HFFc6 (cell line): ENCODE results near the gene FJX1. TPM values are rescaled to one million over a fixed set of nuclear protein-coding genes. Genes with fewer than 3 reads are reported as not detected.

Experiments used
- DNase-seq: peaks from one replicate; pipeline ENCODE4 v3.0.0-alpha.2; 2018
- H3K27ac Mint-ChIP-seq: 2 replicates; pipeline ENCODE4 v1.8.0; 2020; ENCODE audit warnings: mild to moderate bottlenecking, mixed read lengths
- H3K27me3 Mint-ChIP-seq: 2 replicates; pipeline ENCODE4 v1.8.0; 2021; ENCODE audit warnings: mild to moderate bottlenecking, moderate library complexity, mixed read lengths; ENCODE audit not compliant: insufficient read depth
- H3K36me3 Mint-ChIP-seq: 2 replicates; pipeline ENCODE4 v1.8.0; 2021; ENCODE audit warnings: low read depth, mixed read lengths
- H3K4me1 Mint-ChIP-seq: 2 replicates; pipeline ENCODE4 v1.8.0; 2020; ENCODE audit warnings: low read depth, mixed read lengths
- H3K4me3 Mint-ChIP-seq: 2 replicates; pipeline ENCODE4 v1.8.0; 2020; ENCODE audit warnings: mild to moderate bottlenecking, moderate library complexity, mixed read lengths
- H3K9me3 Mint-ChIP-seq: 2 replicates; pipeline ENCODE4 v1.8.0; 2020; ENCODE audit warnings: mild to moderate bottlenecking, mixed read lengths
- total RNA-seq, 6 experiments: library from RNA; stranded (reverse); fragmentation: NEBNext Ultra II Directional; extraction: Animal tissue kit (Norgen Biotek cat#: 25700); gene quantifications; 2 replicates in 1 of 6; 3 replicates in 5 of 6; pipeline ENCODE4 v1.2.3, GENCODE V29; 2021
- TF ChIP-seq, protein P1 (sequence below): fragments of 200-600 bp; sonication (generic); IDR thresholded peaks from 2 replicates; pipeline ENCODE4 v1.5.0; 2021; ENCODE audit warnings: antibody characterized with exemption, mild to moderate bottlenecking

Gene FJX1
- total RNA-seq, 6 experiments from 2014 or later: 40.7 to 58.6 (median 46.8) TPM

DNA sequence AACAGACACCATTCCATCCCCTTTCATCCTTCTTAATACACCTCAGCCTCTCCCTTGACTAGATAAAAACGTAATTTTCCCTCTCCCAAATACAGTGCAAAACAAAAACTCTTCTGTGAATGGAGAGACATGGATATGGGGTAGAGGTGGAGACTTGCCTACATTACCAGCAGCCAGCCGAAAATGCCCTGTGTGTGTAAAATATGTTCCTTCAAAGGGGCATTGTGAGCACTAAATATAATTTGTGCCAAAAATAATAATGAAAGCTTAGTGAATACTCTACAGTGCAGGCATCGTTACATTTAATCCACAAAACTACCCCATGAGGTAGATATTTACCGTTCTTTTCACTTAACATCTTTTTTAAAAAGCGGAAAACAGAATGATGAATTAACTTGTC, 43.3 kb downstream of the FJX1 start:
- TF ChIP-seq, protein P1, sequence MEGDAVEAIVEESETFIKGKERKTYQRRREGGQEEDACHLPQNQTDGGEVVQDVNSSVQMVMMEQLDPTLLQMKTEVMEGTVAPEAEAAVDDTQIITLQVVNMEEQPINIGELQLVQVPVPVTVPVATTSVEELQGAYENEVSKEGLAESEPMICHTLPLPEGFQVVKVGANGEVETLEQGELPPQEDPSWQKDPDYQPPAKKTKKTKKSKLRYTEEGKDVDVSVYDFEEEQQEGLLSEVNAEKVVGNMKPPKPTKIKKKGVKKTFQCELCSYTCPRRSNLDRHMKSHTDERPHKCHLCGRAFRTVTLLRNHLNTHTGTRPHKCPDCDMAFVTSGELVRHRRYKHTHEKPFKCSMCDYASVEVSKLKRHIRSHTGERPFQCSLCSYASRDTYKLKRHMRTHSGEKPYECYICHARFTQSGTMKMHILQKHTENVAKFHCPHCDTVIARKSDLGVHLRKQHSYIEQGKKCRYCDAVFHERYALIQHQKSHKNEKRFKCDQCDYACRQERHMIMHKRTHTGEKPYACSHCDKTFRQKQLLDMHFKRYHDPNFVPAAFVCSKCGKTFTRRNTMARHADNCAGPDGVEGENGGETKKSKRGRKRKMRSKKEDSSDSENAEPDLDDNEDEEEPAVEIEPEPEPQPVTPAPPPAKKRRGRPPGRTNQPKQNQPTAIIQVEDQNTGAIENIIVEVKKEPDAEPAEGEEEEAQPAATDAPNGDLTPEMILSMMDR: no peak
- peak overlapping the region; percentile 94 for H3K4me3 Mint-ChIP-seq
- H3K36me3 Mint-ChIP-seq: peaks cover 37% of the 10 kb centered on the region
- H3K9me3 Mint-ChIP-seq: peaks cover 38% of the 10 kb centered on the region
- no peaks in the 10 kb centered on the region for H3K27me3 Mint-ChIP-seq
- peaks cover 57% of the 10 kb centered on the region for H3K4me1 Mint-ChIP-seq
- H3K27ac Mint-ChIP-seq: peak overlapping the region; percentile 93
- no peak for DNase-seq

DNA sequence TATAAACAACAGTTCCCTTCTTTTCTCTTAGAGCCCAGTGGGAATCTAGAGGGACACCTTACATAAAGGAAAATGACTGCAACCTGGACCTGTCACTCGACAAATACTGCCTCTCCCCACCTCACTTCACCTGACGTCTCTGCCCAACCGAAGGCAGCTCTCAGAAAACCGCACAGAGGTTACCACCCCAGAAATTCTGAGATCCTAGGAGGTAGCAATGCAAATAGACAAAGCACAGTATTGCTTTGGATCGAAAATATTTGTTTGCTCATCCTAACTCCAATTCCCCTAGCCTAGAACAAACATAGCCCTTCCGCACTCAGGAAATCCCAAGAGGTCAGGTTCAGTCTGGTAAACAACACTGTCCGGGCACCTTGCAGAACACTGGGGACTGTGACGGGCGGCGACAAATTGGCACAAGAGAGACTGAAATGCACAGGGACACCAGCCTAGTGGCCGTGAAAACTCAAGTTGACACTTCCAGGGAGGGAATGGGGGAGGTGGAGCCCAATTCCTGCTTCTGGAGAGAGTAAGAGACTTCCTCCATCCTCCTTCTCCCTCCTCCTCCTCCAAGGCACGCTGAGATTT, 43.9 kb downstream of the FJX1 start:
- no peak for DNase-seq
- H3K27me3 Mint-ChIP-seq: no peaks in the 10 kb centered on the region
- peaks cover 57% of the 10 kb centered on the region for H3K4me1 Mint-ChIP-seq
- peak overlapping the region; percentile 93 for H3K27ac Mint-ChIP-seq
- TF ChIP-seq, protein P1: no peak
- H3K36me3 Mint-ChIP-seq: peaks cover 42% of the 10 kb centered on the region
- peaks cover 43% of the 10 kb centered on the region for H3K9me3 Mint-ChIP-seq
- peak overlapping the region; percentile 94 for H3K4me3 Mint-ChIP-seq

DNA sequence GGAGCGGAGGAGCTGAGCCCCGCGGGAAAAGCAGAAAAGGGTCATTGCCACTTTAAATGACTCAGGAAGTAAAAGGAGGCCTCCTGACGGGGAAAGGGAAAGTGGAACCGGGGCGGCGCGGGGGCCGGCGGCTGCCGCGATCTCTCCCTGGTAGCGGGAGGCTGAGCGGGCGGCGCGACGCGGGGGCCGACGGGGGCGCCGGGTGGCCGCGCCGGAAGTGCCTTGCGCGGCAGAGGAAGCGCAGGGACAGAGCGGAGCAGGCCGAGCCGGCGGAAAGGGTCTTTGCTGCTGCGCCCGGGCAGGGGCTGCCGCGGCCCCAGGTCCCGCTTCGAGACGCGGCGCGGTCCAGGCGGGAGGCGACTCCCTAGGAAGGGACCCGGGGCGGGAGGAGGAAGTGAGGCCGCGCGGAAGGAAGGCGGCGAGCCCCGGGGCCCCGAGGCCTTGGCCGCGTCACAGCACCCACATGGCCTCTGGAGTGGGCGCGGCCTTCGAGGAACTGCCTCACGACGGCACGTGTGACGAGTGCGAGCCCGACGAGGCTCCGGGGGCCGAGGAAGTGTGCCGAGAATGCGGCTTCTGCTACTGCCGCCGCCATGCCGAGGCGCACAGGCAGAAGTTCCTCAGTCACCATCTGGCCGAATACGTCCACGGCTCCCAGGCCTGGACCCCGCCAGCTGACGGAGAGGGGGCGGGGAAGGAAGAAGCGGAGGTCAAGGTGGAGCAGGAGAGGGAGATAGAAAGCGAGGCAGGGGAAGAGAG, 44.6 kb downstream of the FJX1 start, which contains the start of gene TRIM44:
TRIM44 (plus strand) TSS at position 127 of the 759 bp plus-strand sequence; CDS start at position 464, 337 bp downstream.
- Mint-ChIP-seq H3K4me1 (peaks cover 56% of the 10 kb centered on the region), H3K27ac (peak within 1 kb of the TSS; percentile 93), H3K36me3 (peaks cover 47% of the 10 kb centered on the region), H3K4me3 (peak within 1 kb of the TSS; percentile 94), H3K27me3 (no peaks in the 10 kb centered on the region), H3K9me3 (peaks cover 43% of the 10 kb centered on the region)
- TF ChIP-seq, protein P1: no peak
- DNase-seq: peak; percentile 74

DNA sequence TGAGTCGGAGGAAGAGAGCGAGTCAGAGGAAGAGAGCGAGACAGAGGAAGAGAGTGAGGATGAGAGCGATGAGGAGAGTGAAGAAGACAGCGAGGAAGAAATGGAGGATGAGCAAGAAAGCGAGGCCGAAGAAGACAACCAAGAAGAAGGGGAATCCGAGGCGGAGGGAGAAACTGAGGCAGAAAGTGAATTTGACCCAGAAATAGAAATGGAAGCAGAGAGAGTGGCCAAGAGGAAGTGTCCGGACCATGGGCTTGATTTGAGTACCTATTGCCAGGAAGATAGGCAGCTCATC, 45.1 kb downstream of the FJX1 start:
- TF ChIP-seq, protein P1: no peak
- H3K27ac Mint-ChIP-seq: peak overlapping the region; percentile 93
- no peak for DNase-seq
- peak overlapping the region; percentile 94 for H3K4me3 Mint-ChIP-seq
- no peaks in the 10 kb centered on the region for H3K27me3 Mint-ChIP-seq
- H3K4me1 Mint-ChIP-seq: peaks cover 51% of the 10 kb centered on the region
- peaks cover 52% of the 10 kb centered on the region for H3K36me3 Mint-ChIP-seq
- peaks cover 43% of the 10 kb centered on the region for H3K9me3 Mint-ChIP-seq

DNA sequence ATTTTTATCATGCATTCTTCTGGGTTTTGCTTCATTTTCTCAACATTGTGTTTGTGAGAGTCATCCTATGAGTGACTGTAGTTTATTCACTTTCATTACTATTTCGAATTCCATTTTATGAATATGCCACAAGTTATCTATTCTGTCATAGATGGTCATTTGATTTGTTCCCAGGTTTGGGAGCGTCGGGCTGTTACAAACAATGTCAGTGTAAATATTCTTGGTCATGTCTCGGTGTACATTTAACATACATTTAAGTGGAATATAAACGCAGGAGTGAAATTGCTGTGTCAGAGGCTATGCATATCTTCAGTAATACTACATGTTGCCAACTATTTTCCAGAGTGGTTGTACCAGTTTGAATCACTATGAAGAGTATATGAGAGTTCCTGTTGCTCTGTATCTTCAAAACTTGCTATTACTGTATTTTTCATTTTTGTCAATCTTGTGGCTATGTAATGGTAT, 46.7 kb downstream of the FJX1 start:
- DNase-seq: no peak
- TF ChIP-seq, protein P1: no peak
- peaks cover 61% of the 10 kb centered on the region for H3K36me3 Mint-ChIP-seq
- H3K27me3 Mint-ChIP-seq: no peaks in the 10 kb centered on the region
- H3K4me3 Mint-ChIP-seq: peak overlapping the region; percentile 28
- H3K4me1 Mint-ChIP-seq: peaks cover 49% of the 10 kb centered on the region
- H3K27ac Mint-ChIP-seq: peak overlapping the region; percentile 17; the same call in 1 of the 2 replicates
- peaks cover 43% of the 10 kb centered on the region for H3K9me3 Mint-ChIP-seq
